HepG2 (cell line): ENCODE data around the gene THRB. TPM values are rescaled to one million over a fixed set of nuclear protein-coding genes. Genes with fewer than 3 reads are reported as not detected.

Source experiments
- ASH2L ChIP-seq: fragments of 300-600, 200-600 bp; sonication (generic); IDR thresholded peaks from 2 replicates; pipeline ENCODE4 v1.7.0; 2017; ENCODE audit warnings: low read depth, mild to moderate bottlenecking, moderate library complexity, mixed read lengths, low read length; ENCODE audit not compliant: insufficient read length
- ETV6 ChIP-seq: sonication (generic); formaldehyde crosslinking; conservative IDR thresholded peaks from 2 replicates; pipeline ENCODE4 v1.4.0; 2020; ENCODE audit warnings: missing genetic modification reagents
- GATAD1 ChIP-seq: IDR thresholded peaks from 2 replicates; pipeline ENCODE4 v1.6.1; 2016; ENCODE audit warnings: missing genetic modification reagents, missing compliant biosample characterization
- KLF13 ChIP-seq: sonication (generic); formaldehyde crosslinking; IDR thresholded peaks from 2 replicates; pipeline ENCODE4 v1.4.0; 2020; ENCODE audit warnings: mild to moderate bottlenecking, missing genetic modification reagents
- MED1 ChIP-seq: sonication (generic); formaldehyde crosslinking; IDR thresholded peaks from 2 replicates; pipeline ENCODE4 v1.4.0; 2020; ENCODE audit warnings: missing genetic modification reagents
- SAFB2 ChIP-seq: sonication (generic); formaldehyde crosslinking; IDR thresholded peaks from 2 replicates; pipeline ENCODE4 v1.5.1; 2020; ENCODE audit warnings: missing genetic modification reagents, low read depth, mild to moderate bottlenecking, borderline replicate concordance
- SMAD3 ChIP-seq: sonication (generic); formaldehyde crosslinking; IDR thresholded peaks from 2 replicates; pipeline ENCODE4 v1.4.0; 2020; ENCODE audit warnings: missing genetic modification reagents
- SOX6 ChIP-seq, 2 experiments: fragments of 450-650 bp in 1 of 2; sonication (generic) in 1 of 2; formaldehyde crosslinking in 1 of 2; IDR thresholded peaks; 2 replicates each; pipeline versions ENCODE4 v1.4.0 to v1.6.1; 2017 to 2020; ENCODE audit warnings: antibody characterized with exemption in 1 of 2, mild to moderate bottlenecking in 1 of 2, missing genetic modification reagents in 1 of 2
- SRY ChIP-seq: sonication (generic); formaldehyde crosslinking; IDR thresholded peaks from 2 replicates; pipeline ENCODE4 v1.8.0; 2022; ENCODE audit warnings: mild to moderate bottlenecking, missing genetic modification reagents
- TCF12 ChIP-seq, 2 experiments: fragments of 450-650 bp in 1 of 2; sonication (generic) in 1 of 2; formaldehyde crosslinking in 1 of 2; IDR thresholded peaks; 2 replicates each; pipeline versions ENCODE4 v1.6.1 to v1.8.0; 2017 to 2022; ENCODE audit warnings: antibody characterized with exemption in 1 of 2, mild to moderate bottlenecking in 1 of 2, missing genetic modification reagents in 1 of 2, moderate library complexity in 1 of 2
- ZBTB3 ChIP-seq: sonication (generic); formaldehyde crosslinking; IDR thresholded peaks from 2 replicates; pipeline ENCODE4 v1.4.0; 2020; ENCODE audit warnings: low read depth, mild to moderate bottlenecking, moderate library complexity, missing genetic modification reagents, borderline replicate concordance
- ZNF138 ChIP-seq: sonication (generic); formaldehyde crosslinking; IDR thresholded peaks from 2 replicates; pipeline ENCODE4 v1.5.0; 2020; ENCODE audit warnings: mild to moderate bottlenecking, low read depth, missing genetic modification reagents
- ZNF292 ChIP-seq: sonication (generic); formaldehyde crosslinking; IDR thresholded peaks from 2 replicates; pipeline ENCODE4 v1.8.1; 2022; ENCODE audit warnings: mild to moderate bottlenecking, low read depth, missing genetic modification reagents, borderline replicate concordance
- ZNF562 ChIP-seq: sonication (generic); formaldehyde crosslinking; IDR thresholded peaks from 2 replicates; pipeline ENCODE4 v1.8.0; 2022; ENCODE audit warnings: missing genetic modification reagents, borderline replicate concordance
- ZNF768 ChIP-seq: sonication (generic); formaldehyde crosslinking; IDR thresholded peaks from 2 replicates; pipeline ENCODE4 v1.4.0; 2020; ENCODE audit warnings: missing genetic modification reagents
- ZSCAN21 ChIP-seq: sonication (generic); formaldehyde crosslinking; IDR thresholded peaks from 2 replicates; pipeline ENCODE4 v1.8.0; 2022; ENCODE audit warnings: mild to moderate bottlenecking, missing genetic modification reagents, moderate library complexity, borderline replicate concordance
- polyA plus RNA-seq, 8 experiments: library from polyadenylated mRNA; depleted of rRNA in 3 of 8; stranded (reverse) in 7 of 8; unstranded in 1 of 8; fragments of >200 nt; fragmentation: Illumina TruSeq in 4 of 8; extraction: Trizol in 4 of 8; gene quantifications; 2 replicates each; pipeline versions ENCODE4 v1.2.1 to v1.2.3, GENCODE V29; 2011 to 2016; ENCODE audit warnings: low read depth in 4 of 8, missing spikeins in 1 of 8, mixed read lengths in 1 of 8; ENCODE audit not compliant: insufficient read depth in 1 of 8
- total RNA-seq, 5 experiments: library from RNA; depleted of rRNA; stranded (reverse); fragments of >200 nt; fragmentation: Illumina TruSeq; extraction: Trizol; gene quantifications; 2 replicates each; pipeline ENCODE4 v1.2.3, GENCODE V29; 2016; ENCODE audit warnings: low read depth in 1 of 5
- TF ChIP-seq, protein P1 (sequence below): sonication (generic); formaldehyde crosslinking; IDR thresholded peaks from 2 replicates; pipeline ENCODE4 v1.4.0; 2020; ENCODE audit warnings: missing genetic modification reagents
- TF ChIP-seq, protein P2 (sequence below): sonication (generic); formaldehyde crosslinking; IDR thresholded peaks from 2 replicates; pipeline ENCODE4 v1.8.0; 2022; ENCODE audit warnings: missing genetic modification reagents, mild to moderate bottlenecking, borderline replicate concordance
- TF ChIP-seq, protein P3 (sequence below): IDR thresholded peaks from 2 replicates; pipeline ENCODE4 v1.6.1; 2016; ENCODE audit warnings: missing compliant biosample characterization, missing genetic modification reagents, borderline replicate concordance
- TF ChIP-seq, protein P4 (sequence below): sonication (generic); formaldehyde crosslinking; IDR thresholded peaks from 2 replicates; pipeline ENCODE4 v1.5.0; 2020; ENCODE audit warnings: mild to moderate bottlenecking, missing genetic modification reagents

The THRB gene
- total and polyA plus RNA-seq, 2 of the 13 experiments (the other 11 are each of a cell fraction or from before 2014, with no cell fraction given) = 4.7 to 22.7 TPM

DNA sequence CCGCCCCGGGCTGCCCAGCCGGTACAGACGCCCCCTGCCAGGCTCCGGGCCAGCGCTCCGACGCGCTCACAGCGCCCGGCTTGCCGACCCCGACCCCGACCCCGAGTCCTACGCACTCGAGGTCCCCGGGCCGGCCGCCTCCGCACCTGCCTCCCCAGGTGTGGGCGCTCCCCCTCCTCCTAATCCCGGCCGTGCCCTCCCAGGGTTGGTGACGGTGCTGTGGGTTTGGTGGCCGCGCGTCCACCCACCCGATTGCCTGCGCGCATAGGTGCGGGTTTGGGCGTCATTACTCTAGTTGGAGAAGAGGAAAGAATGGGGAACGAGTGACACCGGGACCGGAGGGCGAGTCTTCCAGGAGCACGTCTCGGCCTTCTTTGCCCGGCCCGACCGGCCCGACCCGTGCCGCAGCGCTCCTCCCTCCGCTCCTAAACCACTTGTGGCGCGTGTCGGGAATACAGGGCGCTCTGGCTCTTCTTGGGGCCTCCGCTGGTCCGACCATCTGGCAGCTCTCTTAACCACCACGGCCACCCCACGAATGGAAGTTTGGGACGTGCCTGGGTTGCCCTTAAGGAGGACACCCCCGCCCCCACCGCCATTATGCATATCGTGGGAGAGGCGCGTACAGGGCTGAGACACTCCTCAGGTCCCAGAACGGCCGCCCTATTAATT is 810 bp upstream of the THRB start (continued):
- TF ChIP-seq SRY (CRISPR knock-in tag) (peak; percentile 82), SMAD3 (0 out of 2 replicates have a peak, but pooled peaks have one; percentile 38), ETV6 (CRISPR knock-in tag) (0 out of 2 replicates have a peak, but pooled peaks have one; percentile 38), GATAD1 (CRISPR knock-in tag) (peak; percentile 46; the same call in 1 of the 2 replicates), MED1 (peak; percentile 41; the same call in 1 of the 2 replicates), ZNF768 (CRISPR knock-in tag) (peak; percentile 53), ZSCAN21 (CRISPR knock-in tag) (peak; percentile 82; the same call in 1 of the 2 replicates), KLF13 (CRISPR knock-in tag) (0 out of 2 replicates have a peak, but pooled peaks have one; percentile 80), TCF12 (IDR thresholded peaks at IDR 0.05) (no peak), TCF12 (CRISPR knock-in tag; IDR thresholded peaks at IDR 0.05) (no peak), SOX6 (IDR thresholded peaks at IDR 0.05) (no peak), SOX6 (CRISPR knock-in tag; IDR thresholded peaks at IDR 0.05) (peak; percentile 35; the same call in 1 of the 2 replicates), ZNF562 (CRISPR knock-in tag) (no peak), ZNF138 (0 out of 2 replicates have a peak, but pooled peaks have one; percentile 29), ZNF292 (CRISPR knock-in tag) (peak; percentile 40; the same call in 1 of the 2 replicates), ASH2L (peak; percentile 65), ZBTB3 (CRISPR knock-in tag) (no peak), SAFB2 (CRISPR knock-in tag) (0 out of 2 replicates have a peak, but pooled peaks have one; percentile 24)
- TF ChIP-seq, protein P1, sequence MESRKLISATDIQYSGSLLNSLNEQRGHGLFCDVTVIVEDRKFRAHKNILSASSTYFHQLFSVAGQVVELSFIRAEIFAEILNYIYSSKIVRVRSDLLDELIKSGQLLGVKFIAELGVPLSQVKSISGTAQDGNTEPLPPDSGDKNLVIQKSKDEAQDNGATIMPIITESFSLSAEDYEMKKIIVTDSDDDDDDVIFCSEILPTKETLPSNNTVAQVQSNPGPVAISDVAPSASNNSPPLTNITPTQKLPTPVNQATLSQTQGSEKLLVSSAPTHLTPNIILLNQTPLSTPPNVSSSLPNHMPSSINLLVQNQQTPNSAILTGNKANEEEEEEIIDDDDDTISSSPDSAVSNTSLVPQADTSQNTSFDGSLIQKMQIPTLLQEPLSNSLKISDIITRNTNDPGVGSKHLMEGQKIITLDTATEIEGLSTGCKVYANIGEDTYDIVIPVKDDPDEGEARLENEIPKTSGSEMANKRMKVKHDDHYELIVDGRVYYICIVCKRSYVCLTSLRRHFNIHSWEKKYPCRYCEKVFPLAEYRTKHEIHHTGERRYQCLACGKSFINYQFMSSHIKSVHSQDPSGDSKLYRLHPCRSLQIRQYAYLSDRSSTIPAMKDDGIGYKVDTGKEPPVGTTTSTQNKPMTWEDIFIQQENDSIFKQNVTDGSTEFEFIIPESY = peak; percentile 12; the same call in 1 of the 2 replicates
- TF ChIP-seq, protein P2, sequence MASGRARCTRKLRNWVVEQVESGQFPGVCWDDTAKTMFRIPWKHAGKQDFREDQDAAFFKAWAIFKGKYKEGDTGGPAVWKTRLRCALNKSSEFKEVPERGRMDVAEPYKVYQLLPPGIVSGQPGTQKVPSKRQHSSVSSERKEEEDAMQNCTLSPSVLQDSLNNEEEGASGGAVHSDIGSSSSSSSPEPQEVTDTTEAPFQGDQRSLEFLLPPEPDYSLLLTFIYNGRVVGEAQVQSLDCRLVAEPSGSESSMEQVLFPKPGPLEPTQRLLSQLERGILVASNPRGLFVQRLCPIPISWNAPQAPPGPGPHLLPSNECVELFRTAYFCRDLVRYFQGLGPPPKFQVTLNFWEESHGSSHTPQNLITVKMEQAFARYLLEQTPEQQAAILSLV (CRISPR knock-in tag) = peak; percentile 61; the same call in 1 of the 2 replicates
- TF ChIP-seq, protein P3, sequence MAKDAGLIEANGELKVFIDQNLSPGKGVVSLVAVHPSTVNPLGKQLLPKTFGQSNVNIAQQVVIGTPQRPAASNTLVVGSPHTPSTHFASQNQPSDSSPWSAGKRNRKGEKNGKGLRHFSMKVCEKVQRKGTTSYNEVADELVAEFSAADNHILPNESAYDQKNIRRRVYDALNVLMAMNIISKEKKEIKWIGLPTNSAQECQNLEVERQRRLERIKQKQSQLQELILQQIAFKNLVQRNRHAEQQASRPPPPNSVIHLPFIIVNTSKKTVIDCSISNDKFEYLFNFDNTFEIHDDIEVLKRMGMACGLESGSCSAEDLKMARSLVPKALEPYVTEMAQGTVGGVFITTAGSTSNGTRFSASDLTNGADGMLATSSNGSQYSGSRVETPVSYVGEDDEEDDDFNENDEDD (CRISPR knock-in tag) = 0 out of 2 replicates have a peak, but pooled peaks have one; percentile 7
- TF ChIP-seq, protein P4, sequence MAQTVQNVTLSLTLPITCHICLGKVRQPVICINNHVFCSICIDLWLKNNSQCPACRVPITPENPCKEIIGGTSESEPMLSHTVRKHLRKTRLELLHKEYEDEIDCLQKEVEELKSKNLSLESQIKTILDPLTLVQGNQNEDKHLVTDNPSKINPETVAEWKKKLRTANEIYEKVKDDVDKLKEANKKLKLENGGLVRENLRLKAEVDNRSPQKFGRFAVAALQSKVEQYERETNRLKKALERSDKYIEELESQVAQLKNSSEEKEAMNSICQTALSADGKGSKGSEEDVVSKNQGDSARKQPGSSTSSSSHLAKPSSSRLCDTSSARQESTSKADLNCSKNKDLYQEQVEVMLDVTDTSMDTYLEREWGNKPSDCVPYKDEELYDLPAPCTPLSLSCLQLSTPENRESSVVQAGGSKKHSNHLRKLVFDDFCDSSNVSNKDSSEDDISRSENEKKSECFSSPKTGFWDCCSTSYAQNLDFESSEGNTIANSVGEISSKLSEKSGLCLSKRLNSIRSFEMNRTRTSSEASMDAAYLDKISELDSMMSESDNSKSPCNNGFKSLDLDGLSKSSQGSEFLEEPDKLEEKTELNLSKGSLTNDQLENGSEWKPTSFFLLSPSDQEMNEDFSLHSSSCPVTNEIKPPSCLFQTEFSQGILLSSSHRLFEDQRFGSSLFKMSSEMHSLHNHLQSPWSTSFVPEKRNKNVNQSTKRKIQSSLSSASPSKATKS (CRISPR knock-in tag) = 0 out of 2 replicates have a peak, but pooled peaks have one; percentile 56
